K562 (cell line): Measurements from ENCODE around the gene HSD11B1. TPM values are rescaled to one million over a fixed set of nuclear protein-coding genes. Genes with fewer than 3 reads are reported as not detected.

Experiments used
- ATAC-seq: fragments of 200-7000 bp; cut with Tn5 transposase; 3 replicates; pipeline ENCODE4 v1.9.1; 2020; ENCODE audit warnings: moderate library complexity
- BruUV-seq: library from RNA; stranded (reverse); fragments of 400-500 nt; replicated peaks from 2 replicates; lab custom pipeline; 2021; lab: Mats Ljungman, UMichigan
- CTCF ChIA-PET: fragments of 300-600 bp; formaldehyde crosslinking; extraction: SDS; loops from one replicate; lab custom pipeline; 2021; ENCODE audit warnings: low intra/inter-chr PET ratio; lab: Yijun Ruan, JAX
- POLR2A ChIA-PET: fragments of 300-600, 350-650 bp; sonication (Branson Sonifier 250); formaldehyde crosslinking; extraction: SDS; loops from one replicate; lab custom pipeline; 2021; ENCODE audit warnings: antibody characterized with exemption, inconsistent platforms; lab: Yijun Ruan, JAX
- DNase-seq, 4 experiments: peaks; one replicate each; pipeline versions ENCODE4 v3.0.0 to v3.0.0-alpha.2; 2011 to 2018; ENCODE audit warnings: low spot score in 3 of 4, mixed read lengths in 3 of 4; ENCODE audit errors: extremely low read depth in 1 of 4
- FAIRE-seq: peaks from 2 replicates; lab custom pipeline; 2011; peaks lifted over from hg19 to GRCh38; lab: Jason Lieb, UNC
- H2AFZ ChIP-seq: 2 replicates; pipeline ENCODE4 v1.6.0; 2011; ENCODE audit warnings: low read depth, low read length, control low read depth, inconsistent platforms
- H3K27ac ChIP-seq: fragments of 200-600 bp; 3 replicates; pipeline ENCODE4 v1.8.0; 2011; ENCODE audit warnings: low read depth, mild to moderate bottlenecking, control low read depth, inconsistent platforms, low read length, moderate library complexity, mixed read lengths; ENCODE audit errors: extremely low read depth
- H3K27me3 ChIP-seq, 2 experiments: fragments of 300-600 bp in 1 of 2; 2 replicates in 1 of 2; 3 replicates in 1 of 2; pipeline versions ENCODE4 v1.6.0 to v1.8.0; 2011; ENCODE audit warnings: inconsistent platforms in 2 of 2, low read length in 2 of 2, mild to moderate bottlenecking in 1 of 2, mixed read lengths in 1 of 2, moderate library complexity in 1 of 2; ENCODE audit not compliant: control insufficient read depth in 2 of 2, insufficient read depth in 2 of 2
- H3K36me3 ChIP-seq: fragments of 300-600 bp; 3 replicates; pipeline ENCODE4 v1.8.0; 2011; ENCODE audit warnings: mild to moderate bottlenecking, low read length, inconsistent platforms; ENCODE audit not compliant: control insufficient read depth, insufficient read depth
- H3K4me1 ChIP-seq, 2 experiments: fragments of 200-600 bp in 1 of 2; replicated peaks in 1 of 2; 2 replicates in 1 of 2; 3 replicates in 1 of 2; pipeline versions ENCODE4 v1.5.1 to v1.8.0; 2011; ENCODE audit warnings: inconsistent platforms in 2 of 2, low read length in 2 of 2, mild to moderate bottlenecking in 1 of 2, mixed read lengths in 1 of 2, moderate library complexity in 1 of 2; ENCODE audit not compliant: control insufficient read depth in 2 of 2, insufficient read depth in 2 of 2
- H3K4me2 ChIP-seq: 2 replicates; pipeline ENCODE4 v1.6.1; 2011; ENCODE audit warnings: low read length, control low read depth, inconsistent platforms, mixed read lengths; ENCODE audit not compliant: insufficient read depth
- H3K4me3 ChIP-seq: fragments of 200-600 bp; sonication (generic), shearing (Covaris generic); 2 replicates; pipeline ENCODE4 v1.5.1; 2016; ENCODE audit warnings: control low read depth, inconsistent platforms
- H3K79me2 ChIP-seq: fragments of 200-600 bp; 3 replicates; pipeline ENCODE4 v1.8.0; 2011; ENCODE audit warnings: low read length, inconsistent platforms; ENCODE audit not compliant: control insufficient read depth, insufficient read depth
- H3K9ac ChIP-seq, 2 experiments: 2 replicates each; pipeline versions ENCODE4 v1.6.0 to v1.6.1; 2011; ENCODE audit warnings: low read depth in 2 of 2, low read length in 2 of 2, control low read depth in 1 of 2, inconsistent platforms in 1 of 2, mild to moderate bottlenecking in 1 of 2, mixed read lengths in 1 of 2; ENCODE audit not compliant: insufficient read depth in 1 of 2
- H3K9me1 ChIP-seq: one replicate; pipeline ENCODE4 v1.6.0; 2011; ENCODE audit warnings: inconsistent platforms, mild to moderate bottlenecking, low read length, moderate library complexity; ENCODE audit not compliant: control insufficient read depth, insufficient read depth
- H3K9me3 ChIP-seq: replicated peaks from 2 replicates; pipeline ENCODE4 v1.5.1; 2011; ENCODE audit warnings: low read depth, low read length, inconsistent platforms; ENCODE audit not compliant: control insufficient read depth, insufficient read depth
- H4K20me1 ChIP-seq: replicated peaks from 2 replicates; pipeline ENCODE4 v1.6.1; 2011; ENCODE audit warnings: low read length, inconsistent platforms, mixed read lengths; ENCODE audit not compliant: control insufficient read depth, insufficient read depth
- BHLHE40 ChIP-seq: IDR thresholded peaks from 2 replicates; pipeline ENCODE4 v1.6.1; 2011; ENCODE audit warnings: low read length, improper control_type of control experiment
- BRD9 ChIP-seq: fragments of 450-650 bp; IDR thresholded peaks from 2 replicates; pipeline ENCODE4 v1.6.1; 2018; ENCODE audit warnings: low read depth; ENCODE audit not compliant: partially characterized antibody
- CBFA2T2 ChIP-seq: fragments of 450-650 bp; conservative IDR thresholded peaks from 2 replicates; pipeline ENCODE4 v1.6.1; 2017; ENCODE audit warnings: mild to moderate bottlenecking
- FOSL1 ChIP-seq: fragments of 200-800 bp; sonication (Bioruptor generic); conservative IDR thresholded peaks from 2 replicates; pipeline ENCODE4 v1.6.1; 2016; ENCODE audit warnings: missing genetic modification characterization, missing compliant biosample characterization
- FOXA1 ChIP-seq: fragments of 450-650 bp; IDR thresholded peaks from 2 replicates; pipeline ENCODE4 v1.6.1; 2016; ENCODE audit warnings: mild to moderate bottlenecking, borderline replicate concordance
- MAZ ChIP-seq, 2 experiments: fragments of 450-650 bp in 1 of 2; sonication (generic) in 1 of 2; formaldehyde crosslinking; IDR thresholded peaks in 1 of 2; conservative IDR thresholded peaks in 1 of 2; 2 replicates each; pipeline versions ENCODE4 v1.4.0 to v1.5.0; 2020; ENCODE audit warnings: mild to moderate bottlenecking in 1 of 2, missing genetic modification reagents in 1 of 2
- NR2F6 ChIP-seq: fragments of 450-650 bp; formaldehyde crosslinking; IDR thresholded peaks from 2 replicates; pipeline ENCODE4 v1.4.0; 2020; ENCODE audit warnings: mild to moderate bottlenecking
- NRF1 ChIP-seq, 2 experiments: fragments of 450-650 bp; IDR thresholded peaks in 1 of 2; conservative IDR thresholded peaks in 1 of 2; 2 replicates each; pipeline ENCODE4 v1.6.1; 2014; ENCODE audit warnings: mild to moderate bottlenecking in 2 of 2
- PHB ChIP-seq: fragments of 250-450 bp; sonication (Bioruptor Pico); IDR thresholded peaks from 2 replicates; pipeline ENCODE4 v1.5.0; 2021
- SPI1 ChIP-seq: IDR thresholded peaks from 2 replicates; pipeline ENCODE4 v1.6.1; 2011; ENCODE audit warnings: low read depth, low read length, control low read depth, borderline replicate concordance
- TRIM28 ChIP-seq: fragments of 450-650 bp; IDR thresholded peaks from 2 replicates; pipeline ENCODE4 v1.6.1; 2017
- ZFX ChIP-seq: sonication (generic); formaldehyde crosslinking; IDR thresholded peaks from 2 replicates; pipeline ENCODE4 v1.8.0; 2022; ENCODE audit warnings: mild to moderate bottlenecking, missing genetic modification reagents, moderate library complexity
- ZNF384 ChIP-seq: IDR thresholded peaks from 2 replicates; pipeline ENCODE4 v1.6.1; 2012; ENCODE audit warnings: low read depth, low read length, improper control_type of control experiment
- ZSCAN29 ChIP-seq: fragments of 450-650 bp; IDR thresholded peaks from 2 replicates; pipeline ENCODE4 v1.6.1; 2017
- WGBS: fragments of 100-300 bp; shearing (Covaris generic); methylation state at CpG from one replicate; pipeline ENCODE4 v1.1.6; 2016; ENCODE audit warnings: low coverage, mixed read lengths; ENCODE audit not compliant: insufficient coverage; ENCODE audit errors: missing lambda C conversion rate; 5-methylcytosine and 5-hydroxymethylcytosine counted together
- in situ Hi-C: fragments of 300-500 bp; cut with MboI; formaldehyde crosslinking; loops from 4 replicates; pipeline ENCODE4 v1.15.0; 2018; ENCODE audit warnings: inconsistent platforms, mixed read lengths
- intact Hi-C: fragments of 100-400 bp; cut with micrococcal nuclease; formaldehyde crosslinking; loops from 2 replicates; pipeline ENCODE4 v1.14.2; 2022
- polyA plus RNA-seq, 8 experiments: library from polyadenylated mRNA; depleted of rRNA in 4 of 8; stranded (reverse) in 5 of 8; unstranded in 3 of 8; fragments of >200 nt; fragmentation: Nextera tagmentation in 2 of 8; fragmentation: Illumina TruSeq in 1 of 8; extraction: Ambion mirVana in 2 of 8; extraction: Trizol in 1 of 8; gene quantifications; 2 replicates each; pipeline versions ENCODE4 v1.2.1 to v1.2.3, GENCODE V29; 2011 to 2014; ENCODE audit warnings: inconsistent platforms in 1 of 8, missing spikeins in 1 of 8
- total RNA-seq, 7 experiments: library from RNA; depleted of rRNA in 6 of 7; stranded (reverse); fragments of >200 nt in 6 of 7; fragmentation: Illumina TruSeq in 2 of 7; extraction: Trizol in 2 of 7; gene quantifications; 2 replicates each; pipeline versions ENCODE4 v1.2.1 to v1.2.3, GENCODE V29; 2011 to 2021; ENCODE audit warnings: low replicate concordance in 1 of 7
- TF ChIP-seq, protein P1 (sequence below): sonication (generic); formaldehyde crosslinking; IDR thresholded peaks from 2 replicates; pipeline ENCODE4 v1.5.0; 2020; ENCODE audit warnings: missing genetic modification reagents
- TF ChIP-seq, protein P2 (sequence below): sonication (generic); IDR thresholded peaks from 2 replicates; pipeline ENCODE4 v1.6.1; 2016
- TF ChIP-seq, protein P3 (sequence below): fragments of 250-450 bp; sonication (Bioruptor Pico); IDR thresholded peaks from 2 replicates; pipeline ENCODE4 v1.4.0; 2020; ENCODE audit warnings: mild to moderate bottlenecking
- TF ChIP-seq, protein P4 (sequence below): sonication (generic); formaldehyde crosslinking; IDR thresholded peaks from 2 replicates; pipeline ENCODE4 v1.8.0; 2022; ENCODE audit warnings: mild to moderate bottlenecking, missing genetic modification reagents
- TF ChIP-seq, protein P5 (sequence below): fragments of 450-650 bp; formaldehyde crosslinking; IDR thresholded peaks from 2 replicates; pipeline ENCODE4 v1.4.0; 2020; ENCODE audit warnings: mild to moderate bottlenecking, moderate library complexity

HSD11B1 gene
- total and polyA plus RNA-seq, 9 of the 15 experiments (the other 6 are each of a cell fraction or from before 2014, with no cell fraction given), result 0.04 to 0.16 TPM; not detected in 7

DNA sequence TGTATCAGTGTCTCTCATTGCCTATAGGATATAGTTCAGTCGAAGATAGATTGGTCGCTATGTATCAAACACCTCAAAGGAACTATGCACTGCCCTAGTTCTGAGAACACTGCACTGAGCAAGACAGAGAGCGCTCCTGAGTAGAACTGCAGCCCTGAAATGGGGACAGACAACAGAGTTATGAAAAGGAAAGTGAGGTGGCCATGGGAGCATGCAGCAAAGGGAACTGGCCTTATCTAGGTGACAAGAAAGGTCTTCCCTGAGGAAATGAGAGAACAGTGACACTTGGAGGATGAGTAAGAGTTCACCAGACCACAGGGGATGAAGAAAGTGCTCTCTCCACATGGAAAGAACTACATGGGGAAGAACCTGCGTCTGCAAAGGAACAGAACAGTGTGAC, 36.9 kb upstream of the HSD11B1 start:
- Histone ChIP-seq H3K4me1 (peaks cover 0 to 18% of the 10 kb centered on the region in 2 experiments; a peak in 3 of 5 replicates), H3K9ac (no peak overlapping the region), H4K20me1 (no peaks in the 10 kb centered on the region), H3K4me2 (peak overlapping the region; percentile 35; the same call in 1 of the 2 replicates), H2AFZ (peak overlapping the region; percentile 61; the same call in 1 of the 2 replicates), H3K79me2 (no peaks in the 10 kb centered on the region), H3K9me1 (no peaks in the 10 kb centered on the region), H3K4me3 (no peak overlapping the region), H3K36me3 (no peaks in the 10 kb centered on the region), H3K27ac (no peak overlapping the region), H3K9me3 (no peaks in the 10 kb centered on the region), H3K27me3 (no peaks in the 10 kb centered on the region)
- in situ Hi-C loops, result no loop called here
- 7% methylated on average over 4 of the region's 4 CpGs for WGBS
- ATAC-seq (peak; percentile 61), FAIRE-seq (no peak), DNase-seq (peak in 1 of 4 experiments; percentile 31)
- CTCF ChIA-PET, result no interaction called here
- POLR2A ChIA-PET, result interaction anchor here (1.3 kb wide), 2 partner anchors 10 to 15 kb away, joined by 4 to 5 read pairs; no protein-coding TSS in a partner anchor
- BruUV-seq, result no TSS peak
- intact Hi-C loops, result no loop called here
- no peak for TF ChIP-seq ZNF384
- TF ChIP-seq CBFA2T2, result no peak
- TF ChIP-seq FOSL1 (tag), result peak; percentile 66
- TF ChIP-seq BHLHE40, result no peak
- no peak for TF ChIP-seq TRIM28
- TF ChIP-seq, protein P1, sequence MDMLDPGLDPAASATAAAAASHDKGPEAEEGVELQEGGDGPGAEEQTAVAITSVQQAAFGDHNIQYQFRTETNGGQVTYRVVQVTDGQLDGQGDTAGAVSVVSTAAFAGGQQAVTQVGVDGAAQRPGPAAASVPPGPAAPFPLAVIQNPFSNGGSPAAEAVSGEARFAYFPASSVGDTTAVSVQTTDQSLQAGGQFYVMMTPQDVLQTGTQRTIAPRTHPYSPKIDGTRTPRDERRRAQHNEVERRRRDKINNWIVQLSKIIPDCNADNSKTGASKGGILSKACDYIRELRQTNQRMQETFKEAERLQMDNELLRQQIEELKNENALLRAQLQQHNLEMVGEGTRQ, result no peak
- TF ChIP-seq, protein P2, sequence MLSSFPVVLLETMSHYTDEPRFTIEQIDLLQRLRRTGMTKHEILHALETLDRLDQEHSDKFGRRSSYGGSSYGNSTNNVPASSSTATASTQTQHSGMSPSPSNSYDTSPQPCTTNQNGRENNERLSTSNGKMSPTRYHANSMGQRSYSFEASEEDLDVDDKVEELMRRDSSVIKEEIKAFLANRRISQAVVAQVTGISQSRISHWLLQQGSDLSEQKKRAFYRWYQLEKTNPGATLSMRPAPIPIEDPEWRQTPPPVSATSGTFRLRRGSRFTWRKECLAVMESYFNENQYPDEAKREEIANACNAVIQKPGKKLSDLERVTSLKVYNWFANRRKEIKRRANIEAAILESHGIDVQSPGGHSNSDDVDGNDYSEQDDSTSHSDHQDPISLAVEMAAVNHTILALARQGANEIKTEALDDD, result no peak
- TF ChIP-seq NR2F6, result no peak
- TF ChIP-seq MAZ (CRISPR knock-in tag; conservative IDR thresholded peaks at IDR 0.05 in 1 of 2, IDR thresholded peaks at IDR 0.05 in 1 of 2), result no peak
- TF ChIP-seq, protein P3, sequence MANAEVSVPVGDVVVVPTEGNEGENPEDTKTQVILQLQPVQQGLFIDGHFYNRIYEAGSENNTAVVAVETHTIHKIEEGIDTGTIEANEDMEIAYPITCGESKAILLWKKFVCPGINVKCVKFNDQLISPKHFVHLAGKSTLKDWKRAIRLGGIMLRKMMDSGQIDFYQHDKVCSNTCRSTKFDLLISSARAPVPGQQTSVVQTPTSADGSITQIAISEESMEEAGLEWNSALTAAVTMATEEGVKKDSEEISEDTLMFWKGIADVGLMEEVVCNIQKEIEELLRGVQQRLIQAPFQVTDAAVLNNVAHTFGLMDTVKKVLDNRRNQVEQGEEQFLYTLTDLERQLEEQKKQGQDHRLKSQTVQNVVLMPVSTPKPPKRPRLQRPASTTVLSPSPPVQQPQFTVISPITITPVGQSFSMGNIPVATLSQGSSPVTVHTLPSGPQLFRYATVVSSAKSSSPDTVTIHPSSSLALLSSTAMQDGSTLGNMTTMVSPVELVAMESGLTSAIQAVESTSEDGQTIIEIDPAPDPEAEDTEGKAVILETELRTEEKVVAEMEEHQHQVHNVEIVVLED (CRISPR knock-in tag), result no peak
- TF ChIP-seq ZFX (CRISPR knock-in tag), result no peak
- 0 out of 4 replicates have a peak, but pooled peaks of 1 of the 2 experiments have one; percentile 8 for TF ChIP-seq NRF1 (conservative IDR thresholded peaks at IDR 0.05 in 1 of 2, IDR thresholded peaks at IDR 0.05 in 1 of 2)
- TF ChIP-seq, protein P4, sequence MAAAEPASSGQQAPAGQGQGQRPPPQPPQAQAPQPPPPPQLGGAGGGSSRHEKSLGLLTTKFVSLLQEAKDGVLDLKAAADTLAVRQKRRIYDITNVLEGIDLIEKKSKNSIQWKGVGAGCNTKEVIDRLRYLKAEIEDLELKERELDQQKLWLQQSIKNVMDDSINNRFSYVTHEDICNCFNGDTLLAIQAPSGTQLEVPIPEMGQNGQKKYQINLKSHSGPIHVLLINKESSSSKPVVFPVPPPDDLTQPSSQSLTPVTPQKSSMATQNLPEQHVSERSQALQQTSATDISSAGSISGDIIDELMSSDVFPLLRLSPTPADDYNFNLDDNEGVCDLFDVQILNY (CRISPR knock-in tag), result no peak
- no peak for TF ChIP-seq BRD9
- TF ChIP-seq PHB, result no peak
- TF ChIP-seq, protein P5, sequence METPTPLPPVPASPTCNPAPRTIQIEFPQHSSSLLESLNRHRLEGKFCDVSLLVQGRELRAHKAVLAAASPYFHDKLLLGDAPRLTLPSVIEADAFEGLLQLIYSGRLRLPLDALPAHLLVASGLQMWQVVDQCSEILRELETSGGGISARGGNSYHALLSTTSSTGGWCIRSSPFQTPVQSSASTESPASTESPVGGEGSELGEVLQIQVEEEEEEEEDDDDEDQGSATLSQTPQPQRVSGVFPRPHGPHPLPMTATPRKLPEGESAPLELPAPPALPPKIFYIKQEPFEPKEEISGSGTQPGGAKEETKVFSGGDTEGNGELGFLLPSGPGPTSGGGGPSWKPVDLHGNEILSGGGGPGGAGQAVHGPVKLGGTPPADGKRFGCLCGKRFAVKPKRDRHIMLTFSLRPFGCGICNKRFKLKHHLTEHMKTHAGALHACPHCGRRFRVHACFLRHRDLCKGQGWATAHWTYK (CRISPR knock-in tag), result no peak
- TF ChIP-seq SPI1, result peak; percentile 51; the same call in 1 of the 2 replicates
- TF ChIP-seq FOXA1, result no peak
- TF ChIP-seq ZSCAN29, result no peak
